CD4-positive, alpha-beta T cell treated with Interleukin-10 for 1 hour (primary cell): Measurements from ENCODE around the gene TEX38.
A peak's percentile ranks its signal among the peaks of the same experiment; 100 is the strongest.
"Not testable (repeated sequence)": the region's sequence is repeated elsewhere in the genome, so short reads cannot be mapped to it uniquely, and the experiment has no call there.

Source experiments
- DNase-seq: peaks from one replicate; pipeline ENCODE4 v3.0.0-alpha.2; 2020

Gene TEX38

GRCh38 chr1:46656643-46657042, 15.0 kb upstream of the TEX38 start:
- no peak for DNase-seq

DNA sequence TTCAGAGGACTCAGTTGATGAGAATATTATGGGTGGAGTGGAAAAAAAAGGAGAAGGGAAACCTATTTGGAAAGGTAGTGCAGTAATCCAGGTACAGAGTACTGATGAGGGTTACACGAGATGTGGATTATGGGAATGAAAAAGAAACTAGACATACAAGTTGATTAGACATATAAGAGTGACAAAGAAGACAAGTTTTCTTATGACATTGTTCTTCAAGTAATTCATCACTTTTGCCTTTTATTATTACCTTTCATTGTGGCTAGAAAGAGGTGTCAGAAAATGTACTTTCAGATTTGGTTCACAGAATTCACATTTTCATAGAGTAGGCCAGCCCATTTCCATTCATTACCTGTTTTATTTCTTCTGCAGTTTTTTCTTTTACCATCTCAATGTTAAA, 13.9 kb upstream of the TEX38 start:
- no peak for DNase-seq

GRCh38 chr1:46659307-46659870, 12.3 kb upstream of the TEX38 start:
- no peak for DNase-seq

GRCh38 chr1:46660116-46660515, 11.5 kb upstream of the TEX38 start:
- DNase-seq: not testable (repeated sequence)

DNA sequence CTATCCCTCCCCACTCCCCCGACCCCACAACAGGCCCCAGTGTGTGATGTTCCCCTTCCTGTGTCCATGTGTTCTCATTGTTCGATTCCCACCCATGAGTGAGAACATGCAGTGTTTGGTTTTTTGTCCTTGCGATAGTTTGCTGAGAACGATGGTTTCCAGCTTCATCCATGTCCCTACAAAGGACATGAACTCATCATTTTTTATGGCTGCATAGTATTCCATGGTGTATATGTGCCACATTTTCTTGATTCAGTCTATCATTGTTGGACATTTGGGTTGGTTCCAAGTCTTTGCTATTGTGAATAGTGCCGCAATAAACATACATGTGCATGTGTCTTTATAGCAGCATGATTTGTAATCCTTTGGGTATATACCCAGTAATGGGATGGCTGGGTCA, 8.7 kb upstream of the TEX38 start:
- DNase-seq: not testable (repeated sequence)

DNA sequence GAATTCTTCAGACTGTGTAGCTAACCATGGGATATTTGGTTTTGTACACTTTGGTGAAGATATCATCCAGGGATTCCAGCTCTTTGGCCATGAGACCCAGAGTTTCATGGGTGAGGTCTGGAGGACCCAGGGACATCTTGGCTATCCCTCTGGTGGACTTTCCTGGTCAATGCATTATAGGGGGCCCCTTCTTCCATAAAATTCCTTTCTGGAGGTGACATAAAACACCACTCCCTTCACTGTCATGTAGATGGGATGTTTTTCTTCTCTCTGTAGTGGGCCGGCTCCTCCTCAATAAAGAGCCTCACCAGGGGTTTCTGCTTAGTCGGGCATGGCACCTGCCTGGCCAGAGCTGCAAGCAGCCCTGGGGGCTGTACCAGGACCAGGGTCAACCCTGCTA, 5.7 kb upstream of the TEX38 start:
- no peak for DNase-seq

DNA sequence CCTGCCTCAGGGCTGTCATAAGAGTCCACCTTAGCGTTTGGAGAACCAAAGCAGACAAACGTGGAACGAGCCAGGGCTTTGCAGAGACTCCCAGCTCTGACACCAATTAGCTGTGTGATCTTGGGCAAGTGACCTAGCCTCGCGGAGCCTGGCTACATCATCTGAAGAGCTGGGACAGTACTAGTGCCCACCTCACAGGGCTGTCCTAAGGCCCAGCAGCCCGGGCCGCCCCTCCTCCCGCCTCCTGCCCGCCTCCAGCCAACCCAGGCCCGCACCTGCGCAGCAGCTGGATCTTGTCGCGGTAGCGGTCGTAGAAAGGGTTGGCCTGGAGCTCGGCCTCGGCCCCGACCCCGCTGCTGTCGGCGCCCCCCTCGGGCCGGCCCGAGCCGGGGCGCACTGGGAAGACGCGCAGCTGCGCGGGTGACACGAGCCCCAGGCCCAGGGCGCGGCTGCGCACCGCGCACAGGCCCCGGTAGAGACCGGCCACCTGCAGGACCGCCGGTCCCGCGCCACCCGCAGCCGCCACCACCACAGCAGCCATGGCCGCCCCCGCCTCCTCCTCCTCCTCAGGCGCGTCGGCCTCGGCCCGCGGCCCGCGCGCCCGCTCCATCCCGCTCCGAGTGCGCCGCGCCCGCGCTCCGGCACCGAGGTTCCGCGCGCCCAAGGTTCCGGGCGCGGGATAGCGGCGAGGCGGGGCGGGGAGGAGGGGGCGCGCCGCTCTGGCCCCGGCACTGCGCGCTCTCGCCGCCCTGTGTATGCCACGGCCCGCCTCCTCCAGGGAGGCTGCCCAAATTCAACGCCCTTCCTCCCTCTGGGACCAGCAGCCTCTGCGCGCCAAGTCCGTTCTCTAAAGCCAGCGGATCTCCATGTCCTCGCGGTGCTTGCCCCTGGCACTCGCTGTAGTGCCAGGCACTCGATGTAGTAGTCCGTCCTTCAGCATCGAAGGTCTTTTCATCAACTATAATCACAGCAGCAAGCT, 3.6 kb upstream of the TEX38 start, which contains the start of gene ATPAF1:
TSS of gene ATPAF1 (minus strand) at position 583 of the 979 bp plus-strand sequence. CDS start at position 541, 42 bp downstream.
- peak; percentile 72 for DNase-seq

GRCh38 chr1:46670134-46670533, 1.5 kb upstream of the TEX38 start:
- no peak for DNase-seq

DNA sequence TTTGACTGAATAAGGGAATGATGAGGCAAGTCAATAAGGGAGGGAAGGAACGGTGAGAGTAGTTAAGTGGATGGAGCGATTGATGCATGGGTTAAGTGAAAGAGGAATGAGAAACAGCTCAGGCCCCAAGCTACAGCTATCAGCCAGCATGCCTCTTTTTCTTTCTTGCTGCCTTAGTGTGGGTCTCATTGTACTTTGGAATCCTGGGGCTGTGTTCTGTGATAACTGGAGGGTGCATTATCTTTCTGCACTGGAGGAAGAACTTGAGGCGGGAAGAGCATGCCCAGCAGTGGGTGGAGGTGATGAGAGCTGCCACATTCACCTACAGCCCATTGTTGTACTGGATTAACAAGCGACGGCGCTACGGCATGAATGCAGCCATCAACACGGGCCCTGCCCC, 1.0 kb downstream of the TEX38 start:
- DNase-seq: no peak

GRCh38 chr1:46673749-46674182, 2.1 kb downstream of the TEX38 start:
- no peak for DNase-seq

DNA sequence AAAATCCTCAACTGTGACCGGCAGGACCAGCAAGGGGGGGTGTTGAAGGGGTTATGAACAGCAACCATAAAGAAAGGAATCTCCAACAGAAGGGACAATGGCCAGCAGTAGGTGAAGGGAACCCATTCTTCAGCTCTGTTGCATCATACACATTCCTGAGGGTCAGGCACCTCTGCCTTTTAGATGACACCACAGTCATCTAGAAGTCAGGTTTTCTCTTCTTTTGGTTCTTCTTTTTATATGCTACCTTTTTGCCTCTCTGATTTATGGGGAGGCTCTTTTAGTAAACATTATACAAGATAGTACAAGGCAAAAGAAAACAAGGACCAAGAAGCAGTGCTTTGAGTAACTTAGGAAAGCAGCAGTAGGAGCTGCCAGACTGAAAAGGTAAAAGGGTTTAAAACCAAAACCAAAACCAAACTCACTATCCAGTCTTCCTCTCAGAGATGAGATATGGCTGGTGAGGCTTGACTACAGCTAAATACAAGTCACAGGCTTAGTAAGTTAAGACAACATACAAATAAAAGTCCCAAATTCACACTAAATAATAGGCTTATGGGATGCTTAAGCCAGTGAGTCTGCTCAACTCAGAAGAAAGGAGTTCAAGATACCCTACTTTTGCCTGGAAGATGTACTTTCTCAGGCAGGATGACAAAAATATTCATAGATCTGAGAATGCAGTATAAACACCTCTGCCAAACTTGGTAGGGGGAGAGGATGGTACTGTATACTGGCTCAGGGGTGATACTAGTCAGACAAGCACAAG, 4.1 kb downstream of the TEX38 start:
- DNase-seq: peak; percentile 47

GRCh38 chr1:46676531-46676930, 4.9 kb downstream of the TEX38 start:
- DNase-seq: no peak

DNA sequence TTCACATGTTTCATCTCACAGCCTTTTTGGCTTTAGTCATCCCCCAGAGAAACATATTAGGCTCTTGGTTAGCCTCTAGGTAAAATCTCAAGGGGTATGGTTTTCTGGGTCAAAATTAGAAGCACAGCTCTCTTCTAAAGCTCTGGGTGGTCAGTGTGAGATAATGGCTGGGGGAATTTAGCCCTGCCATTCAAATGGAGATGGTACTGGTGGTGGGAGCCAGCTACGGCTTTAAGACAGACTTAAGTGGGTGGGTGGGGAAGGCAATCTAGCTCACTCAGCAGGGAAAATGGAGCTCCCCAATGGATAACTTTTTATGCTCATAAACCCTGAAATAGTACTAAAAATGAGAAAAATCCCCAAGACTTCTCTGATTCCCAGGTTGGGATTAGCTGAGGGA, 5.7 kb downstream of the TEX38 start:
- no peak for DNase-seq

GRCh38 chr1:46679789-46680573, 8.3 kb downstream of the TEX38 start:
- no peak for DNase-seq

DNA sequence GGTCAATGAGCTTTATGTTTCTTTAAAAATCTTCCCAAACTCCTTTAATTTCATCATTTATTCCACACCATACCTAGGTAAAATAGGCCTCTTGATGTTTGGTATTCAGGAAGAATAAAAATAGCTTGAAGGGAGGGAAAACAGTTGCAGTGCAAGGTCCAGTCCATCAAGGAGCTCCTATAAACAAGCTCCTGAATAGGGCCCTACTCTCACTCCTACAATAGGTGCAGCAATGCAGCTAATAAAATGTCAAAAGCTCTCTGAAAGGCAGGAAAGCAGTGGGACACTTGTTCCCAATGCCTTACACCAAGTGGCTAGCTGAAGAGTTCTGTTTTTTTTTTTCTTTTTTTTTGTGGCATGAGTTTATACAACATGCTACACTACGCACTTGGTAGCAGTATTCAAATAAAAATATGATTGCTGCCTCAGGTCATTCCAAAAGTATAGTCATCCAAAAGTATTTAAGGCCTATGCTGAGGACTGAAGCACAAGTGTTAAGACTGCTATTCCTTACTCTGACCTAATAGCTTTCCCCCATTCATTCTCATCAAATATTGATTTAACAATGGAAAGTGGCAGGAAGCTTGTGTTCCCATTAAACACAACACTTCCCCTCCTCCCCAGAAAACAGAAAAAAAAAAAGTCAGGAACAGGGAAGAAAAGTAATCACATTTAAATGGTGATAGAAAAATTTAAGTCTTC, 9.8 kb downstream of the TEX38 start:
- no peak for DNase-seq

GRCh38 chr1:46682064-46682463, 10.4 kb downstream of the TEX38 start:
- DNase-seq: no peak

- DNase-seq: no peak
Measured at GRCh38 chr1:46684670-46685069, 13.0 kb downstream of the TEX38 start.

- DNase-seq: no peak
Measured at GRCh38 chr1:46686255-46686654, 14.6 kb downstream of the TEX38 start.

DNA sequence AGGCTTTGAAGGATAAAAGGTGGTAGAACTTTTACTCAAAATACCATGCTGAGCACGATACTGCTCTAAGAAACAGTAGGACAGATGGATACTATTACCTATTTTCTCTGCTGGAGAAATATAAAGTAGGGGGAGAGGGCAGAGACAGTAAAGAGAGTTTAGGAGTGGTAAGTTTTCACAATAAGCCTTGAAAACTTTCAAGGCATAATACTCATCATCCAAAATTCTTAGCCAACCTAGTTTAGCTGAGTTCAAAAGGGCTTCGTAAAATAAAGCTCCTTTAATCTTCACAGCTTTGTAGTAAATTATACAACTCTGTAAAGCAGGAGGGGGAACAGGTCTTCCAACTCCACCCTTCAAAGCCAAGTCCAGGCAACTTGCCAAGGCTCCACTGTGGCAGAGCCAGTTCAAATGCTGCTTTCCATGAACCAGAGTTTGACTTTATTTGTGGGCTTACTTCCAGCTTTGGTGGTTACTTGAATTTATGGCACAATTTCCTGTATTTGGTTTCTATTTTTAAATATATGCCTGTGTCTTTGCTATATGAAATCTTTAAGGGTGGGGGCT, 15.5 kb downstream of the TEX38 start:
- no peak for DNase-seq

- DNase-seq: no peak
Measured at GRCh38 chr1:46687921-46688509, 16.4 kb downstream of the TEX38 start.

DNA sequence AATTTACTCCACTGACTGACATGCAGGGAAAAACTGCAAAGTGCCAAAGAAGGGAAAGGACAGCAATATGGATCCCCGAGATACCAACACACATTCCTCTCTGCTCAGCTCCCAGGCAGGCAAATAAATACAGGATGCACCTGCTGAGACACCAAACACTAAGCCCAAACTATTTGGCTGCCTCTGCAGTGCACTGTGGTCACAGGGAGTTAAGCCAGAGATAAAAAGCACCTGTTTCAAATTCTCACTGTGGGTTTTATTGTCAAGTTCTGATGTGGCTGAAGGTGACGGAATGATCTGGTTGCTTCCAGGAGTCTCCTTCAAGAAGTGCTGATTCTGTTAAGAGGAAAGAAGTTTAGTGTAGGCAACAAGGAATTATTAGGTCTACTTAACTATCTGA, 17.7 kb downstream of the TEX38 start:
- DNase-seq: no peak
